Activated T-helper 17 cell treated with anti-CD3 and anti-CD28 coated beads, Interleukin-2, amount 50 U/mL, for 72 hours (primary cell): ENCODE results near the gene EDN1. TPM values are rescaled to one million over a fixed set of nuclear protein-coding genes. Genes with fewer than 3 reads are reported as not detected.

ENCODE experiments used
- ATAC-seq: fragments of 150-1000 bp; cut with Tn5 transposase; replicated peaks from 2 replicates; pipeline ENCODE4 v1.10.0; 2021; ENCODE audit warnings: mild to moderate bottlenecking, moderate library complexity
- H3K27ac Mint-ChIP-seq: one replicate; pipeline ENCODE4 v1.8.0; 2022; ENCODE audit warnings: mixed read lengths
- H3K27me3 Mint-ChIP-seq: one replicate; pipeline ENCODE4 v1.8.0; 2022; ENCODE audit warnings: mixed read lengths
- H3K36me3 Mint-ChIP-seq: one replicate; pipeline ENCODE4 v1.8.0; 2022; ENCODE audit warnings: low read depth, mild to moderate bottlenecking, mixed read lengths
- H3K4me1 Mint-ChIP-seq: one replicate; pipeline ENCODE4 v1.8.0; 2022; ENCODE audit warnings: mixed read lengths
- H3K4me3 Mint-ChIP-seq: one replicate; pipeline ENCODE4 v1.8.0; 2022; ENCODE audit warnings: mild to moderate bottlenecking, mixed read lengths
- H3K9me3 Mint-ChIP-seq: one replicate; pipeline ENCODE4 v1.8.0; 2022; ENCODE audit warnings: mixed read lengths
- total RNA-seq, 2 donors: library from RNA; stranded (reverse); gene quantifications; one replicate each; pipeline ENCODE4 v1.2.3, GENCODE V29; 2022

Gene EDN1
- under 1 TPM; 0.11 to 0.13 TPM for total RNA-seq

DNA sequence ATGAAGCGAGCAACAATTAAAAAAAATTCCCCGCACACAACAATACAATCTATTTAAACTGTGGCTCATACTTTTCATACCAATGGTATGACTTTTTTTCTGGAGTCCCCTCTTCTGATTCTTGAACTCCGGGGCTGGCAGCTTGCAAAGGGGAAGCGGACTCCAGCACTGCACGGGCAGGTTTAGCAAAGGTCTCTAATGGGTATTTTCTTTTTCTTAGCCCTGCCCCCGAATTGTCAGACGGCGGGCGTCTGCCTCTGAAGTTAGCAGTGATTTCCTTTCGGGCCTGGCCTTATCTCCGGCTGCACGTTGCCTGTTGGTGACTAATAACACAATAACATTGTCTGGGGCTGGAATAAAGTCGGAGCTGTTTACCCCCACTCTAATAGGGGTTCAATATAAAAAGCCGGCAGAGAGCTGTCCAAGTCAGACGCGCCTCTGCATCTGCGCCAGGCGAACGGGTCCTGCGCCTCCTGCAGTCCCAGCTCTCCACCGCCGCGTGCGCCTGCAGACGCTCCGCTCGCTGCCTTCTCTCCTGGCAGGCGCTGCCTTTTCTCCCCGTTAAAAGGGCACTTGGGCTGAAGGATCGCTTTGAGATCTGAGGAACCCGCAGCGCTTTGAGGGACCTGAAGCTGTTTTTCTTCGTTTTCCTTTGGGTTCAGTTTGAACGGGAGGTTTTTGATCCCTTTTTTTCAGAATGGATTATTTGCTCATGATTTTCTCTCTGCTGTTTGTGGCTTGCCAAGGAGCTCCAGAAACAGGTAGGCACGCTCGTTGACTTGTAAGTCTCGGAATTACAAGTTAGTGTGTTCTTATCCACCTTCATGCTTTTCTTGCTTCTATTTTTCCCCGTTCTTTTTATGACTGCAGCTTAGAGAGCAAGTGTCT lies at the start of gene EDN1:
Gene EDN1, plus strand, starts transcription at position 429 of the 888 bp plus-strand sequence. Its CDS starts 269 bp downstream, at position 698.
- peak; percentile 86 for ATAC-seq
- Mint-ChIP-seq H3K27me3 (peaks cover 41% of the 10 kb centered on the region), H3K9me3 (no peaks in the 10 kb centered on the region), H3K4me3 (peak within 1 kb of the TSS; percentile 93), H3K4me1 (peaks cover 15% of the 10 kb centered on the region), H3K27ac (peak within 1 kb of the TSS; percentile 40), H3K36me3 (no peaks in the 10 kb centered on the region)

DNA sequence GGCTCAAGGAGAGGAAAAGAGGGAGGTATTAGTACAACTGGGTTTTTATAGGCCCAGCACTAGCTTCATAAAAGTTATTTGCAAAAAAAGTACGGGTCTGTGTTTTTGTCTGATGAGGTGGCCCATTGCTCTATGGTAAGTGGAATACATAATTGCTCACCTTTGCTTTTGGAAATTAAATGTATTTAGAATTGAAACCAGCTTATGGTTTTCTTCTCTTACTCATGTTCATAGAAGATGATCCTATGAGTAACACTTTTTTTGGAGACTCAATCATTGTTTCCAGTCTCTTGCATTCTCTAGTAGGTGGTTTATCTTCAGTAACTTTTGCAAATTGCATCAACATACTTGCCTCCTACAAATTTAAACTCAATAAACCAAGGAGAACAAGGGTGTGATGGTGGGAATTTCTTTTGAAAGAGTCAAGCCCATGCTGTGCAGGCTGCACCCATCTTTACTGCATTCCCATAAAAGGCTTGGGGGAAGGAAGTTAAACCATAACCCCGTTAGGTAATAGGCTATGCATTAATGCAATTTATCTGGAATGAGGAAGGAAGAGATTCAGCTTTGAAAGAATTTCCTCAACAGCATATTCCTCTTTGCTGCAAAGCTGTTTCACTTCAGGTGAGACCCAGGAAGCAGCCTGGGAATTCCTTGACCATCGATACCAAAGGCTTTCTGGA lies 48.5 kb upstream of the EDN1 start:
- no peaks in the 10 kb centered on the region for H3K9me3 Mint-ChIP-seq
- no peak overlapping the region for H3K4me3 Mint-ChIP-seq
- ATAC-seq: peak; percentile 89
- H3K27ac Mint-ChIP-seq: no peak overlapping the region
- peaks cover 12% of the 10 kb centered on the region for H3K4me1 Mint-ChIP-seq
- H3K27me3 Mint-ChIP-seq: peaks cover 4% of the 10 kb centered on the region
- H3K36me3 Mint-ChIP-seq: no peaks in the 10 kb centered on the region

DNA sequence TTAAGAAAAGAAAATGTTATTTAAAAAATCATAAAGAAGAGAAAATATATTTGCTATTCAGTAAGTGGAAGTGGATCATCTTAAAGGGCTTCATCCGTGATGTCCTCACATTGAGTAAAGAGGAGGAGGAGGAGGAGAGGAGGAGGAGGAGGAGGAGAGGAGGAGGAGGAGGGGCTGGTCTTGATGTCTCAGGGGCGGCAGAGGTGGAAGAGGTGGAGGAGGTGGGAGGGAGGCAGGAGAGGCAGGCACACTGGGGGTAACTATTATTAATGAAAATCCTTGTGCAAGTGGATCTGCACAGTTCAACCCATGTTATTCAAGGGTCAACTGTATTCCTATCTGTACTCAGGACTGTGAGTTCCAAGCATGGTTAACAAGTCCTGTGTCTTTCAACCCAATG lies 47.0 kb upstream of the EDN1 start:
- Mint-ChIP-seq H3K36me3 (no peaks in the 10 kb centered on the region), H3K27me3 (peaks cover 12% of the 10 kb centered on the region)

DNA sequence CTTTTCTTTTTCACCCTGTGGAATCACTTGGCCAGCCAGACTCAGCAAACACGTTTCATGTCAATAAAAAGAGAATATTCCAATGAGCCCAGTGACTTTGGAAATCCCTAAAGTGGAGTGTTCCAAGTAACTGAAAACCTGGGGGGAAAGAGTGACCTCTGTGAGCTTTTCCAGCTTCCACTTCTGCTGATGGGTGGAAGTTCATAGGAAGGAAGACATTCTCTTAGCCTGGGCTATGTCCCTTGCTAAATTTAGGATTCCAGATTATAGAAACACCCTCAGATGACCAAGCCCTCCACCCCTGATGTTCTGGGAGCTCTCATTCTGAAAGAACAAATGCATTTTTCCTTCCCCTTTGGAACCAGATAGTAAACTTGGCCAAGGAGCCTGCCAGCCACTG lies 44.8 kb upstream of the EDN1 start:
- ATAC-seq: no peak
- H3K27ac Mint-ChIP-seq: no peak overlapping the region
- no peak overlapping the region for H3K4me3 Mint-ChIP-seq
- peaks cover 5% of the 10 kb centered on the region for H3K4me1 Mint-ChIP-seq
- H3K36me3 Mint-ChIP-seq: no peaks in the 10 kb centered on the region
- no peaks in the 10 kb centered on the region for H3K9me3 Mint-ChIP-seq
- peaks cover 16% of the 10 kb centered on the region for H3K27me3 Mint-ChIP-seq

More for the DNA sequence above, 47.0 kb upstream of the EDN1 start:
- no peak for ATAC-seq
- Mint-ChIP-seq H3K9me3 (no peaks in the 10 kb centered on the region), H3K27ac (no peak overlapping the region), H3K4me3 (no peak overlapping the region), H3K4me1 (peaks cover 11% of the 10 kb centered on the region)

DNA sequence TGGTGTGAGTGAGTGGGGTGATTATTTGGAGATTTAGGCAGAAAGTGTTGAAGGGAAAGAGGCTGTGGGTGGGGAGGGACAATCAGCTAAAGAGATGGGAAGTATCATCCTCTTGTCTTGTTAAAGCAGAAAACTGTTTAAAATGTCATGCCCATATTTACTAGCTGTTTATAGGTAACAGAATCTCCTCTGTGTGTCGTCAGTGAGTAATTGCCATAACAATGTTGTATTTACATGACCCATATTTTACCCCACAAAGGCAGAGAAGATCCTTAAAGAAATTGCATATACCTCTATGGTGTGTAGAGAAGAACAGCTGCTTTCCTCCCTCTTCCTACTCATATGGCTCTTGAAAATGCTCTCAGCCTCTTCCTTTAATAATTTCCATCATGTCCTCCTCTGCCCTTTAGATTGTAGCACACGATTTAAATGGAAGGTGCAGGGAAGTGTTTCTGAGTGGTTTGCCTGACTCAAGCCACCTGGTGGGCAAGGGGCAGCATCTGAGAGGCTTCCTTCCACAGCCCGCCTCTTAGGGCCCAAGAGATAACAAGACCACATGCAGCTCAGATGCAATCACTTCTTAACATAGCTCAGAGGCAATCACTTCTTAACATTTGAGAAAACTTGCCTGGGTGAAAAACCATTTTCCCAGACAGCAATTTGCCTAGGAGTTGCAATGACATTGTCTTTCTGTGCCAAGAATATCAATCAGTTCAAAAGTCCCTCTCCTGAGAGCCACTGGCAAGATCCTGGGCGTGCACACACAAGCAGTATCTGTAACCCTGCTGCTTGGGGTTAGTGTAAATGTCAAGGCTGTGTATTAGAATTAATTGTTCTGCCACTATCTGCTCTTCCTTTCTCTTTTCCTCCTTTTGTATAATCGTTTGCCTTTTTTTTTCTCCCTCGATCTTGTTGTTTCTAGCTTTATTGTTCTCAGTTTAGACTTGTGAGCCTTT lies 44.1 kb upstream of the EDN1 start:
- Mint-ChIP-seq H3K36me3 (no peaks in the 10 kb centered on the region), H3K4me1 (peaks cover 5% of the 10 kb centered on the region), H3K4me3 (no peak overlapping the region), H3K27ac (no peak overlapping the region), H3K9me3 (no peaks in the 10 kb centered on the region), H3K27me3 (peaks cover 16% of the 10 kb centered on the region)
- ATAC-seq: no peak

DNA sequence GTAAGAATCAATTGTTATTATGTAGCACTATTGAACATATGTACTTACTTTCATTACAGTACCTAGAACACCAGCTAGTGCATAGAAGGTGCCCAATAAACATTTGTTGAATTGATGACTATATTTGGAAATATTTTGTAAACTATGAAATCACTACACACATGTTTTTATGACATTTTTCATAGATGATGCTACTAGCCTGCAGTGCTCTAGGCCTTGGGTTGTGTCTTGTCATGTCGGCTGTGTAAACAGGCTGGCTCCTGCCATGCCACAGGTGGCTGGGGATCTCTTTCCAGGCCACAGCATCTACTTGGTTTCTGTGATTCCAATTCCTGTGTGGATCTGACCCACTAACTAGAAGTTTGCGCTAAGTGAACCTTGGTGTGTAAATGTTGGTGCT lies 43.3 kb upstream of the EDN1 start:
- Mint-ChIP-seq H3K4me1 (no peaks in the 10 kb centered on the region), H3K27me3 (peaks cover 20% of the 10 kb centered on the region), H3K4me3 (no peak overlapping the region), H3K27ac (no peak overlapping the region), H3K9me3 (no peaks in the 10 kb centered on the region), H3K36me3 (no peaks in the 10 kb centered on the region)
- ATAC-seq: no peak

DNA sequence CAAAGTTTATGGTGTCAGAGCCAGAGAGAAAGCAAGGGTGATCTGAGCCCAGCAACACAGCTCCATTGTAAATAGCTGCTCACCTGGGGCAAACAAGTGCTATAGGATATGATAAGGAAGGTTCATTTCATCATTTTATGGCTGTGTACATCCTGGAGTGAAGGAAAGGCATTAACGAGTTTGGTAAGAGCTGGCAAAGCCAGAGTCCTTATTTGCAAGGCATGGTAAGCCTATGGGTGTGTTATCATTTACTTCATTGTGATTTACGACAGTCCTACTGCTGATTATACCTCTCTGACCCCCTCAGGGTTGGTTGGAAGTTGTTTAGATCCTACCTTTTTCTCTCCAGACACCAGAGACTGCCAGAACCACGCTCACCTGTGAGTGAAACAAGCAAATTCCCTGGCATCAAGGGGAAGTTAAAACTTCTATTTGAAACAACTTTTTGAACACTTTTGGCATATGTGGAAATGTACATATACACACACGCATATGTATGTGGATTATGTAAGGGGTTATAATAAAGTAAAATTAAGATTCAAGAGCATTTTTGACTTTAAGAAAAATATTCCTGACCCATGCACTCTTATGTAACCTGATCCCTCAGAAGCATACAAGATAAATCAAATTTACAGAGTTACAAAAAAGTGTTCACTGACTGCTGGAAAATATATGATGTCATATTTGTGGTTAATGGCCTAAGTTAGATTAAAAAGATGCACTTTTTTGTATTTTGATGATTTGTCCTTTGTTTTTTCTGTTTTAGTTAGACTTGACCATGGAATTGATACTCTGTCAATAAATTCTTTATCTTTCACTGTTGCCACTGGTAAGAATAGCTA lies 40.4 kb upstream of the EDN1 start:
- Mint-ChIP-seq H3K27me3 (peaks cover 34% of the 10 kb centered on the region), H3K4me3 (no peak overlapping the region), H3K4me1 (no peaks in the 10 kb centered on the region), H3K36me3 (no peaks in the 10 kb centered on the region), H3K9me3 (no peaks in the 10 kb centered on the region), H3K27ac (no peak overlapping the region)
- ATAC-seq: no peak

DNA sequence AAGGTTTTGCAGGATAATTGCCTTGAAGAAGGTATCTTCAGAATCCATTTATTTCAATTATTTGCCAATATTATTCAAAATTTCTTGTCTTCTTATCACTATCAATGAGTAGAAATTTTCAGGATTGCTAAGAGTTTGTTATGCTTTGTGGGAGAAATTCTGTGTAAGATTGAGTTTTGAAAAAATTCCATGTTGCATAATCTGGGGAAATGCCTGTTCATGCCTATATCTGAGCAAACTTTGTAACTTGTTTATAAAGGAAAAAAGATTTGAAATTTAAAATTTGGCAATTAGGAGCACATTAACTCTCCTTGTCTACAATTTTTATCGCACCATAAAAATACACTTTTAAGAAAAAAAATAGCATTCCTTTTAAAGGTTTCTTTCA lies 39.8 kb upstream of the EDN1 start:
- H3K36me3 Mint-ChIP-seq: no peaks in the 10 kb centered on the region
- no peaks in the 10 kb centered on the region for H3K9me3 Mint-ChIP-seq
- H3K4me1 Mint-ChIP-seq: no peaks in the 10 kb centered on the region

DNA sequence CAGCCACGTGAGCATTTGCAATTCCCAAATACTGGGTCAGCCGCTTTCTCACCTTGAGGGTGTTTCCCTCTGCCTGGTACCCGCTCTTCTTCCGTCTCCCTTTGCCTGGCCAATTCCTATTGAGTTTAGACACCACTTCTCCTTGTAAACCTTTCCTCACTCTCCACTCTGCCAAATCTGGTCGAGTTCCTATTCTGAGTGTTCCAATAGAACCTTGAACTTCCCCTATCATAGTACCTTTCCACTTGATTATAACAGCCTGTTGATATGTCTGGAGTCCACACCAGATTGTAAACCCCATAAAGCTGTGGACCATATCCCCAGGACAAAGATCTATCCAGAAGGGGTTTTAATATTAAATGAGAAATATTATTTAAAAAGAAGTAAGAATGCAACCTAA lies 36.0 kb upstream of the EDN1 start:
- Mint-ChIP-seq H3K4me3 (no peak overlapping the region), H3K4me1 (no peaks in the 10 kb centered on the region), H3K27me3 (peaks cover 21% of the 10 kb centered on the region), H3K9me3 (no peaks in the 10 kb centered on the region), H3K27ac (no peak overlapping the region), H3K36me3 (no peaks in the 10 kb centered on the region)
- no peak for ATAC-seq

More for the DNA sequence above, 39.8 kb upstream of the EDN1 start:
- peaks cover 34% of the 10 kb centered on the region for H3K27me3 Mint-ChIP-seq
- ATAC-seq: no peak
- H3K4me3 Mint-ChIP-seq: no peak overlapping the region
- no peak overlapping the region for H3K27ac Mint-ChIP-seq

DNA sequence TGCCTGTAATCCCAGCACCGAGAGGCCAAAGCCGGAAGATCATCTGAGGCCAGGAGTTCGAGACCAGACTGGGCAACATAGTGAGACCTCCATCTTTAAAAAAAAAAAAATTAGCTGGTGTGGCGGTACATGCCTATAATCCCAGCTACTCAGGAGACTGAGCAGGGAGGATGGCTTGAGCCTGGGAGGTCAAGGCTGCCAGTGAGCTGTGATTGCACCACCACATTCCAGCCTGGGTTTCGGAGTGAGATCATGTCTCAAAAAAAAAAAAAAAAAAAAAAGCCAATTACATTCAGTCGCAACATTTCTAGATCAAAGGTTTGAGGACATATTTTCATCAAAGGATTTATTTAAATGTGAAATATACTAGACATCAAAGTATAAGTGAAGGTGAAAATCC lies 32.0 kb upstream of the EDN1 start:
- Mint-ChIP-seq H3K4me3 (no peak overlapping the region), H3K36me3 (no peaks in the 10 kb centered on the region), H3K4me1 (no peaks in the 10 kb centered on the region), H3K9me3 (no peaks in the 10 kb centered on the region), H3K27ac (no peak overlapping the region), H3K27me3 (peaks cover 23% of the 10 kb centered on the region)
- ATAC-seq: no peak

DNA sequence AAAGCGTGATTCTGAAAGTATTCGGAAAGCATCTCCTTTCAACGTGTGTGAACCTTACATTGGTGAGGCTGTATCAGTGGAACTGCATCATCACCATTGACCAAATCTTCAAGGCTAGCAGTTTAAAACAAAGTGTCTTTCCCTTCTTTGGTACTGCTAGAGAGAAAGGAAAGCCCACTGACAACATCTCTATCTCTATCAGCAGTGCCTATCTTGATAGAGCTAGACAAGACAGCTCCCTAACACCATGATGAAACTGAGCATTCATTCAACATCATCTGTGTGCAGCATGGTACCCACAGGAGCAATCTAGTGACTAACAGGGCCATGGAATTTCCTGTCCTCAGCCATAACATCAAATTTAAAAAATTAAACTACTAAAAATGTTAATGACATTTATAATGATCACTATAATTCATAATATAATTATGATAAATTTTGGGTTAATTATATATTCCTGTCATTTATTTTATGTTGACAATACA lies 31.5 kb upstream of the EDN1 start:
- no peaks in the 10 kb centered on the region for H3K36me3 Mint-ChIP-seq
- H3K27ac Mint-ChIP-seq: no peak overlapping the region
- H3K27me3 Mint-ChIP-seq: peaks cover 22% of the 10 kb centered on the region
- no peak for ATAC-seq
- no peak overlapping the region for H3K4me3 Mint-ChIP-seq
- H3K4me1 Mint-ChIP-seq: no peaks in the 10 kb centered on the region
- H3K9me3 Mint-ChIP-seq: no peaks in the 10 kb centered on the region

DNA sequence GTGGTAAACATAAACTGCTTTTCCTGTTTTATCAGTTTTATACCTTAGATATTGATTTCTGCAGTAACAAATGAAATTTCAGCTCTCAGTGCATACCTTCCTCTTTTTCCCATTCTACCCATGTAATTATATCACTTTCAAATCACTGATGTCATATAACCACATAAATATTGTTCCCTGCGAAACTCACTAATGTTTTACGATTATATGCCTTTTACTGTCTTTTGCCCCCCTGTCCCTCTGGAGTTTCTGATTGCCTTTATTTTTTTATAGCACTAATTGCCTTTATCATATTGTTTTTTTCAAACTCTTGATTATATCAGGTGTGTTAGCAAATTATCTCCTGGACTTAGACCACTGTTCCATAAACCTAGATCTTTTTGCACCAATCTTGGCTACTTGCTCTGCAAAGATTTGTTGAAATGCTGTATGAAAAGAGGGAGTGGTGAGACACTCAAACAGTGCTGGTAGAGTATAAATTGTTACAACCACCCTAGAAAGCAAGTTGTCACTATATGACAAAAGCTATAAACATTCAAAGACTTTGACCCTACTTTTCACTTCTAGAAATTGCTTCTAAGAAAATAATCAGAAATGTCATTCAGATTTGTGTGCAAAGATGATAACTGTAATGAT lies 29.6 kb upstream of the EDN1 start:
- no peak overlapping the region for H3K4me3 Mint-ChIP-seq

DNA sequence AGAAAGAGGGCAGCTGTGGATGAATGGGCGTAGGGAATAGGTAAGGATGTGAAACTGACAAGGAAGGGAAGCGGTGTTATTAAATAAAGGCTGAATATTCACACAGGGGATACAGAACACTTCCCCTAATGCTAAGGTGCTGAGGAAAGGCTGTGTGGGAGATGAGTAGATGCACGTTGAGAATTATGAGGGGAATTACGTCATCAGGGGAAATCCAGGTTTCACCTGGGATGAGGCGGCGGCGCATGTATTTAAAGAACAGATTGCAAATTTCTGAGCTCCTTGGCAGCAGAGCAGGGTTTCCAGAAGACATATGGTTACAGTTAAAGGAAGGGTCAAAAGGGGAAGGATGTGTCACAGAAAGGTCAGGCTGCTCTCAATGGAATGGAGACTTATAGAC lies 28.7 kb upstream of the EDN1 start:
- no peaks in the 10 kb centered on the region for H3K36me3 Mint-ChIP-seq
- H3K9me3 Mint-ChIP-seq: no peaks in the 10 kb centered on the region
- no peaks in the 10 kb centered on the region for H3K4me1 Mint-ChIP-seq
- H3K4me3 Mint-ChIP-seq: no peak overlapping the region
- no peak for ATAC-seq
- H3K27me3 Mint-ChIP-seq: peaks cover 11% of the 10 kb centered on the region
- no peak overlapping the region for H3K27ac Mint-ChIP-seq

More for the DNA sequence above, 29.6 kb upstream of the EDN1 start:
- no peak overlapping the region for H3K27ac Mint-ChIP-seq
- no peaks in the 10 kb centered on the region for H3K36me3 Mint-ChIP-seq
- no peak for ATAC-seq
- H3K9me3 Mint-ChIP-seq: no peaks in the 10 kb centered on the region
- H3K27me3 Mint-ChIP-seq: peaks cover 14% of the 10 kb centered on the region
- no peaks in the 10 kb centered on the region for H3K4me1 Mint-ChIP-seq
